A673 (cell line): Measurements from ENCODE around the gene TRAF5. TPM values are rescaled to one million over a fixed set of nuclear protein-coding genes. Genes with fewer than 3 reads are reported as not detected.
"Not testable (repeated sequence)": the region's sequence is repeated elsewhere in the genome, so short reads cannot be mapped to it uniquely, and the experiment has no call there.

Source experiments
- BruUV-seq: library from RNA; stranded (reverse); fragments of 400-500 nt; replicated peaks from 2 replicates; lab custom pipeline; 2021; lab: Mats Ljungman, UMichigan
- CTCF ChIA-PET: fragments of 300-600 bp; sonication (Branson Sonifier 250); formaldehyde crosslinking; loops from one replicate; lab custom pipeline; 2022; ENCODE audit warnings: antibody characterized with exemption; lab: Charles Lee
- POLR2A ChIA-PET: fragments of 300-600 bp; sonication (Branson Sonifier 250); formaldehyde crosslinking; loops from one replicate; lab custom pipeline; 2022; ENCODE audit warnings: antibody characterized with exemption; ENCODE audit not compliant: low non-redundant PET; lab: Charles Lee
- DNase-seq: peaks from one replicate; pipeline ENCODE4 v3.0.0-alpha.2; 2015; ENCODE audit warnings: low spot score
- H3K27ac ChIP-seq: fragments of 200-600 bp; sonication (generic); 2 replicates; pipeline ENCODE4 v1.5.1; 2016; ENCODE audit warnings: mixed run types, low read depth, mild to moderate bottlenecking, mixed read lengths, antibody characterized with exemption, low read length; ENCODE audit not compliant: poor library complexity, severe bottlenecking
- H3K27me3 ChIP-seq: fragments of 200-600 bp; sonication (generic); replicated peaks from 2 replicates; pipeline ENCODE4 v1.6.1; 2017; ENCODE audit warnings: mixed run types, low read depth, mild to moderate bottlenecking, mixed read lengths, antibody characterized with exemption, low read length; ENCODE audit not compliant: insufficient read depth, poor library complexity
- H3K36me3 ChIP-seq: fragments of 200-600 bp; sonication (generic); 2 replicates; pipeline ENCODE4 v1.6.1; 2016; ENCODE audit warnings: mixed run types, mild to moderate bottlenecking, mixed read lengths, antibody characterized with exemption, low read length; ENCODE audit not compliant: insufficient read depth, poor library complexity, severe bottlenecking
- H3K4me1 ChIP-seq: fragments of 200-600 bp; sonication (generic); 2 replicates; pipeline ENCODE4 v1.6.1; 2017; ENCODE audit warnings: mixed run types, mild to moderate bottlenecking, mixed read lengths, antibody characterized with exemption, low read length; ENCODE audit not compliant: insufficient read depth, poor library complexity, severe bottlenecking
- H3K4me3 ChIP-seq: fragments of 200-600 bp; sonication (generic); 2 replicates; pipeline ENCODE4 v1.5.1; 2016; ENCODE audit warnings: low read depth, mixed run types, mild to moderate bottlenecking, mixed read lengths, low read length; ENCODE audit not compliant: poor library complexity, severe bottlenecking
- H3K9me3 ChIP-seq: fragments of 200-600 bp; sonication (generic); 2 replicates; pipeline ENCODE4 v1.6.1; 2016; ENCODE audit warnings: mixed run types, low read depth, mild to moderate bottlenecking, mixed read lengths, antibody characterized with exemption, low read length; ENCODE audit not compliant: poor library complexity, severe bottlenecking
- EZH2 ChIP-seq: fragments of 200-600 bp; sonication (generic); IDR thresholded peaks from 2 replicates; pipeline ENCODE4 v1.6.1; 2017; ENCODE audit warnings: borderline replicate concordance, low read depth, mild to moderate bottlenecking, mixed read lengths, antibody characterized with exemption, low read length; ENCODE audit not compliant: poor library complexity, severe bottlenecking
- intact Hi-C: fragments of 100-400 bp; cut with micrococcal nuclease; formaldehyde crosslinking; loops from one replicate; pipeline ENCODE4 v1.10.0; 2022; ENCODE audit not compliant: unreplicated experiment
- total RNA-seq: library from RNA; stranded (reverse); gene quantifications from 2 replicates; pipeline ENCODE4 v1.2.3, GENCODE V29; 2021
- TF ChIP-seq, protein P1 (sequence below): fragments of 300-800, 200-600 bp; sonication (generic); conservative IDR thresholded peaks from 2 replicates; pipeline ENCODE4 v1.5.1; 2017; ENCODE audit warnings: low read depth, mild to moderate bottlenecking, antibody characterized with exemption, low read length, moderate library complexity, mixed read lengths

The TRAF5 gene
- total RNA-seq, 1 experiment from 2014 or later, result 7.1 TPM

DNA sequence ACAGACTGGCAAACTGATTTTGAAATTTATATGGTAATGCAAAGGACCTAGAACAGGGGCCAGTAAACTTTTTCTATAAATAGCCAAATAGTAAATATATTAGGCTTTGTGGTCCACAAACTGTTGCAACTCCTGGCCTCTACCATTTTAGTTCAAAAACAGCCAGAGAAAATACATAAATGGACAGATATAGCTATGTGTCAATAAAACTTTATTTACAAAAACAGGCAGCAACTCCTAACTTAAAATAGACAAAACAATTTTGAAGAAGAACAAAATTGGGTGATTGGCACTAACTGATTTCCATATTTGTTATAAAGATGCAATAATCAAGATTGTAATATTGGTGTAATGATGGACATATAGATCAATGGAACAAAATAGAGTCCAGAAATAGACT, 6.7 kb upstream of the TRAF5 start:
- Histone ChIP-seq H3K4me3 (no peak overlapping the region), H3K9me3 (no peaks in the 10 kb centered on the region), H3K27ac (no peak overlapping the region), H3K36me3 (no peaks in the 10 kb centered on the region), H3K4me1 (no peaks in the 10 kb centered on the region), H3K27me3 (no peaks in the 10 kb centered on the region)
- POLR2A ChIA-PET, result no interaction called here
- CTCF ChIA-PET, result interaction anchor here (0.7 kb wide), 1 partner anchor 8 kb away, joined by 3 read pairs; no protein-coding TSS in a partner anchor
- DNase-seq, result no peak
- intact Hi-C loops, result no loop called here
- BruUV-seq, result no TSS peak
- TF ChIP-seq, protein P1, sequence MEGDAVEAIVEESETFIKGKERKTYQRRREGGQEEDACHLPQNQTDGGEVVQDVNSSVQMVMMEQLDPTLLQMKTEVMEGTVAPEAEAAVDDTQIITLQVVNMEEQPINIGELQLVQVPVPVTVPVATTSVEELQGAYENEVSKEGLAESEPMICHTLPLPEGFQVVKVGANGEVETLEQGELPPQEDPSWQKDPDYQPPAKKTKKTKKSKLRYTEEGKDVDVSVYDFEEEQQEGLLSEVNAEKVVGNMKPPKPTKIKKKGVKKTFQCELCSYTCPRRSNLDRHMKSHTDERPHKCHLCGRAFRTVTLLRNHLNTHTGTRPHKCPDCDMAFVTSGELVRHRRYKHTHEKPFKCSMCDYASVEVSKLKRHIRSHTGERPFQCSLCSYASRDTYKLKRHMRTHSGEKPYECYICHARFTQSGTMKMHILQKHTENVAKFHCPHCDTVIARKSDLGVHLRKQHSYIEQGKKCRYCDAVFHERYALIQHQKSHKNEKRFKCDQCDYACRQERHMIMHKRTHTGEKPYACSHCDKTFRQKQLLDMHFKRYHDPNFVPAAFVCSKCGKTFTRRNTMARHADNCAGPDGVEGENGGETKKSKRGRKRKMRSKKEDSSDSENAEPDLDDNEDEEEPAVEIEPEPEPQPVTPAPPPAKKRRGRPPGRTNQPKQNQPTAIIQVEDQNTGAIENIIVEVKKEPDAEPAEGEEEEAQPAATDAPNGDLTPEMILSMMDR, result no peak
- TF ChIP-seq EZH2, result no peak

DNA sequence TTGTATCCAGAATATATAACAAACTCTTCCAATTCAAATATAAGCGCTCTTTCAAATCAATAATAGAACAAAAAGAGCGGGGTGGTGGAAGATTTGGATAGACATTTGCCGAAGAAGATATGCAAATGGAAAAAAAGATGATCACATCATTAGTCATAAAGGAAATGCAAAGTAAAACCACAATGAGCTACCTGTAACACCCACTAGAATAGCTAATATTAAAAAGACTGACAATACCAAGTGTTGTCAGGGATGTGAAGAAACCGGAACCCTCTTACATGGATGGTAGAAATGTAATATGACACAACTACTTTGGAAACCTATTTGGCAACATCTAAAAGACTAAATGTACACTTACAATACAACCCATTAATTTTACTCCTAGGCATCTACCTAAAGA, 5.7 kb upstream of the TRAF5 start:
- ChIA-PET CTCF (no interaction called here), POLR2A (interaction anchor here (0.7 kb wide), 1 partner anchor 355 kb away, joined by 3 read pairs; no protein-coding TSS in a partner anchor)
- Histone ChIP-seq H3K4me1 (no peaks in the 10 kb centered on the region), H3K27ac (no peak overlapping the region), H3K36me3 (no peaks in the 10 kb centered on the region), H3K9me3 (no peaks in the 10 kb centered on the region), H3K27me3 (no peaks in the 10 kb centered on the region), H3K4me3 (no peak overlapping the region)
- no peak for DNase-seq
- intact Hi-C loops, result no loop called here
- no TSS peak for BruUV-seq
- TF ChIP-seq, protein P1, result no peak
- TF ChIP-seq EZH2, result no peak

DNA sequence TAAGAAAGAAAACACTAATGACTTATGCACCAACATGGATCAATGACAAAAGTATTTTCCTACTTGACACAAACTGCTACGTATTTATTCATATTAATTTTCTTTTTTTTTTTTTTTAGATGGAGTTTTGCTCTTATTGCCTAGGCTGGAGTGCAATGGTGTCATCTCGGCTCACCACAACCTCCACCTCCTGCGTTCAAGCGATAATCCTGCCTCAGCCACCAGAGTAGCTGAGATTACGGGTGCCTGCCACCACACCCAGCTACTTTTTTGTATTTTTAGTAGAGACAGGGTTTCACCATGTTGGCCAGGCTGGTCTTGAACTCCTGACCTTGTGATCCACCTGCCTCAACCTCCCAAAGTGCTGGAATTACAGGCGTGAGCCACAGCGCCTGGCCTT, 5.0 kb upstream of the TRAF5 start:
- H3K27ac ChIP-seq, POLR2A ChIA-PET, CTCF ChIA-PET, H3K27me3 ChIP-seq, DNase-seq, H3K4me3 ChIP-seq, H3K36me3 ChIP-seq, H3K9me3 ChIP-seq, H3K4me1 ChIP-seq, BruUV-seq: not testable (repeated sequence)
- intact Hi-C loops, result loop anchor here (2.0 kb wide), 1 partner anchor 333 kb away; no protein-coding TSS in a partner anchor
